SKM-1 (cell line): ENCODE results near the gene NR1H3.

Experiments used
- DNase-seq: peaks from one replicate; lab custom pipeline; 2025; ENCODE audit not compliant: unreplicated experiment; lab: John Stamatoyannopoulos, UW

NR1H3 gene

DNA sequence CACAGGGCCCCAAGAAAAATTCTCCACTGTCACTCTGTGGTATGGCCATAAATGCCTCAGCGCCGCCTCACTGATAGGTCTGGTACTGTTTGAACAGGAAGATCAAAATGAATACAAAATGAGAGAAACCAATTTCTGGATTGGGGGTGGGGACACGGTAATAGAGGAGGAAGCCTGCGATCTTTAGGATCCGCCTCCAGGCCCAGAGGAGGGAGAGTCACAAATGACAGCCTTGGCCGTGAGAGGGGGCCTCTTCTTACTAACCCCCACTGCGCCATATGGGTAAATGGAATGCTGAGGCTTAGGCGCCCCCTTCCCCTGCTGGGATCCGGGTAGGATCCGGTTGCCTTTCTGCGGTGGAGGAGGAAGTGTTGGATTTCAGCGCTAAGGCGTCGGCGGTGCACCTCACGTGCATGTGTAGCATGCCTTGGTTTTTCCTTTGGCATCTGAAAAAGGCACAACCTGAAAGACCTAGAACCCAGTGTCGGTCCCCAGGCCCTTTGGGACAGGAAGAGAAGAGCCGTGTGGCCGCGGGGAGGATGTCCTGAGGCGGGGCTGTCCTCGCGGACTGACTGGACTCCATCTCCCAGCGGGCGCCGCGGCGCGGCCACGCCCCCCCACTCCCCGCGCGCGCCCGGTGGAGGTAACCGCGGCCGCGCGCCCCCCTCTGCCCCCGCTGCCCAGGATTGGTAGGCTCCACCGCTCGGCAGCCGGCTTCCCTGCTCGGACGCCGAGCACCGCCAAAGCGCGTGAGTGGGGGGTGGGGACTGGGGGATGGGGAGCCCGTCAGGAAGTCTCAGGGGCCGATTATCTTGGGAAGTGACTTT is 11.4 kb downstream of the NR1H3 start:
- DNase-seq: peak; percentile 95

DNA sequence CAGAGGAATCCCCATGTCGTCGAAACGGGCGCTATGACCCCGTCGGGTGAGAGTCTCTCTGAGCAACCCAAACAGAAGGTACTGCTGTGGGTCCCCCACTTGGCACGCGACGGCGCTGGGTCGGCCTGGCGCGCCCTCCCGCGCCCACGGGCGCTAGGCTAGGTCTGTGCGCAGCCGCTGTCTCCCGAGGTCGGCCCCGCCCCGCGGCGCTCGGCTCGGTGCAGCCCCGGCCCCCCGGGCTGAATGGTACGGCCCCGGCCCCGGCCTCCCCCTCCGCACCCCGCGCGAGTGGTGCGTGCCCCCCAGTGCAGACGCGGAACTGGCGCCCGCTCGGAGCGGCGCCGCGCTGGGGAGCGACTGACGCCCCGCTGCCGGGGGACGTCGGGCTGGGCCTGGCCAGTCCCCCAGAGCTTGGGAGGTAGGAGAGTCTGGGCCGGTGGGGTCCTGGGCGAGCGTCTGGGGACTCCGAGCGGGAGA is 12.1 kb downstream of the NR1H3 start, which contains the start of gene MADD:
MADD (plus strand) TSS at position 305 of the 477 bp plus-strand sequence.
- peak; percentile 56 for DNase-seq

DNA sequence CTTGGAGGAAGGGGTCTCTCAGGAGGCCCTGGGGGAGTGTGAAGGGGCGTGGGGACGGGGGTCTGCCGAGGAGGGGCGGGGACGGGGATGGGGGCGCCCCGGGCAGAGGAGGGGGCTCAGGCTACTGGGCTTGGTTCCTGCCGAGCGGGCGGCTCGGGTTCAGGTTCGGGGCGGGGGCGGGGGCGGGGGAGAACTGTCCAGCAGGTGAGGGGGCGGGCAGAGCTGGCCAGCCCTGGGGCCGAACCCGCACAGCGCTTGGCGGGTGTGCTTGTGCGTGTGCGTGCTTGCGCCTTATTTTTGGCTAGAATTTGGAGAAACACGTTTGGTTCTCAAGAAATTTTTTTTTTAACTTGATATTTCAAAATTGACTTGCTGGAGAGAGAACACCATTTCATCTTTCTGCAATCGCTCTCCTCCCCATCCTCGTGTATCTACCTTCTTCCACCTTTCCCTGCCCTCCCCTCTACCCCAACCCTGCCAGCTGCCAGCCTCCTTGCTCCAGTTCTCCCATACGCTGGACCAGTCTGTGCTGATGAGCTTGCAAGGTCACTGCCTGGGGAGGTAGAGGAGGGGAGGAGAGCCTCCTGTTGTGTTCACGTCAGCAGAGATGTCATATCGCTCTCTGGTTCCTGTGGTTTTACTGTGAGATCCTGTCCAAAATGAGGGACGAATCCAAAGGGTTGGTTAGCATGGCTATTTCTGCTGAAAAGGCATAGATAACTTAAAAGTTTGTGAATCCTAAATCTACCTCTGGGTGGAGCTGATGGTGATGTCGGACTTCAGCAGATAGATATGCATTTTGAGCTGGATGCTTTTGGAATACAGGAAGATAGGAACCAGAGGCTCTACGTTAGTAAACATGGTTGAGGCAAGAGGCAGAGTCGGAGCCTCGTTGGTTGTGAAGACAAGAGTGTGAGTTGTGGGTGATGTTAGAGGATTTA is 12.8 kb downstream of the NR1H3 start:
- no peak for DNase-seq

DNA sequence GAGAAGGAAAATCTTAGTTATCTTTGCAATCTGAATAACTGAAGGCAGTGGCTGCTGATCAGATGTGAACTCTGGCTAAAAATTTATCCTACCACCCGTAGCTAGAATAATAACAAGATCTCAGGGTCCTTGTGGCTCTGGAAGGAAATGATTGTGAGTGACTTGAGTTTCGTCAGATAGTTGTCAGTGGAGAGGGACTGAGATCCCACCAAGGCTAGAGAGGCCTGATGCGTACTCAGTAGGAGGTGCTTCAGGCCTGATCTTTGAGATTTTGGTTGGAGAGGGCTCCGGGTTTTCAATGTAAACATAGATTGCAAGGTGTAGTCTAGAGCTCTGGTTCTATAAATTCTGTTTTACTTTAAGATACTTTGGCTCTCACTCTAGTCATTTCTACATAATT is 13.5 kb downstream of the NR1H3 start:
- no peak for DNase-seq

DNA sequence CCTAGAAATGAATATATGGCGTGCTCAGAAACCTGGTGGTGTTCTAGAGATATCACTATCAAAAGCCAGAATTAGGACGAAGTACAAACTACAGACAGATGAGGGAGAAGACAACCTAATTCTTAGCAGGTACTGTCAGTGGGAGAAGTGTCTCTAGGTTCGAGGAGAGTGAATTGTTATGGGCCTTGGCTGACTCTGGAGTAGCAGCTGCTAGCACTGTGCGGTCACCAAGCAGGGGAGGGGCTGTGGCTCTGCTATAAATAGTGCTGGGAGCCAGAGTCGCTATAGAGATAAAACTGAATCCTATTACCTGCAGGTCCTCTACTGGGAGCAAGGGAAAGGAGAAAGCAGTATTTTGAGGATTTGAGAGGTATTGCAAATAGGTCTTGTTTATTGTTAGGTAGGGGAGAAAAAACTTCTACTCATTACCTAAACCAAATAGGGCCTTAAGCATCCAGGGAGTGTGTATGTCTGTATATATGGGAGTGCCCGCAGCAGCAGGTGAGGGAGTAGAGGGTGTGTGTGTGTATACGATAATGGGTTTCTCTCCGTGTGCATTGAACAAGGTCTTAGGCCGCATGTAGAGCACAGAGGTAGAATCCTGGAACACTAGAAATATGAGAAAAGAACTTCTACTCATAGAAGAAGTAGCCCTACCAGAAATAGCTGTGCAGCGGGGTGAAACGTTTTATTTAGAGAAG is 14.3 kb downstream of the NR1H3 start:
- DNase-seq: no peak

DNA sequence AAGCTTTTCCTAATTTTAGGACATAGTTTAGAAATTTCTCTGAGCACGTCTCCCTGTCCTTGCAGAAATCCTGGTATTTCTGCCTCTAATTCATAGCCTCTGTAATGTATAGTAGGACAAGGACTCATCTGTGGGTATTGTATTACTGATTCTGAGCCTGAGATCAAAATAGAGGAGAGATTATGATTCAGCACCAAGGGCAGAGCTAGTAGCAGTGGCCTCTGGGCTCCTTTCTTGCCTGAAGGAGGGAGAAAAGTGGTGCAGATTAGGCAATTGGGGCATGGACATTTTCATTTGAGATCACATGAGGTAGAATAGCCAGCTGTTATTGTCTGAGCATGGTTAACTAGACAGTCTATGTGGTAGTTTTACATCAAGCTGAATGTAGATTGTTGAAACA is 14.9 kb downstream of the NR1H3 start:
- DNase-seq: no peak

DNA sequence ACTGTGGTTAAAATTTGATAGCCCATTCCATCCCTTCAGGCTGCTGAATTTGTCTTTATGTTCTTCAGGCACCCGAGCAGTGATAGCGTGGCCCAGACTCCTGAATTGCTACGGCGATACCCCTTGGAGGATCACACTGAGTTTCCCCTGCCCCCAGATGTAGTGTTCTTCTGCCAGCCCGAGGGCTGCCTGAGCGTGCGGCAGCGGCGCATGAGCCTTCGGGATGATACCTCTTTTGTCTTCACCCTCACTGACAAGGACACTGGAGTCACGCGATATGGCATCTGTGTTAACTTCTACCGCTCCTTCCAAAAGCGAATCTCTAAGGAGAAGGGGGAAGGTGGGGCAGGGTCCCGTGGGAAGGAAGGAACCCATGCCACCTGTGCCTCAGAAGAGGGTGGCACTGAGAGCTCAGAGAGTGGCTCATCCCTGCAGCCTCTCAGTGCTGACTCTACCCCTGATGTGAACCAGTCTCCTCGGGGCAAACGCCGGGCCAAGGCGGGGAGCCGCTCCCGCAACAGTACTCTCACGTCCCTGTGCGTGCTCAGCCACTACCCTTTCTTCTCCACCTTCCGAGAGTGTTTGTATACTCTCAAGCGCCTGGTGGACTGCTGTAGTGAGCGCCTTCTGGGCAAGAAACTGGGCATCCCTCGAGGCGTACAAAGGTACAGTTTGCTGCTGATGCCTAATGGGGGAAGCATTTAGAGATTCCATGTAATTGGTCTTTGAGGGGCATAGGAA is 16.9 kb downstream of the NR1H3 start:
- DNase-seq: no peak

DNA sequence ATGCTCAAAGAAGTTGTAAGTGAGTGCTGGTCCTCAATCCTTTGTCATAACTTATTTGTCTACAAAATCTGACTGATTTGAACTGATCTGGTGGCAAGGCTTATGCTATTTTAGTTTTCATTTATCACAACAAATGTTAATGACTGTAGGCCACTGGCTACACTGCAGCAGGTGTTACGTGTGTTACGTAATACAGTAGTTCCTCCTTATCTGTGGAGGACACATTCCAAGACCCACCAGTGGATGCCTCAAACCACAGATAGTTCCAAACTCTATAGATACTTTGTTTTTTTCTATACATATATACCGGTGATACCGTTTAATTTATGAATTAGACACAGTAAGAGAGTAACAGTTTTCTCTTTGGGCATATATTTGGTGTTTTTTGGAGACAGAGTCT is 19.1 kb downstream of the NR1H3 start:
- no peak for DNase-seq

DNA sequence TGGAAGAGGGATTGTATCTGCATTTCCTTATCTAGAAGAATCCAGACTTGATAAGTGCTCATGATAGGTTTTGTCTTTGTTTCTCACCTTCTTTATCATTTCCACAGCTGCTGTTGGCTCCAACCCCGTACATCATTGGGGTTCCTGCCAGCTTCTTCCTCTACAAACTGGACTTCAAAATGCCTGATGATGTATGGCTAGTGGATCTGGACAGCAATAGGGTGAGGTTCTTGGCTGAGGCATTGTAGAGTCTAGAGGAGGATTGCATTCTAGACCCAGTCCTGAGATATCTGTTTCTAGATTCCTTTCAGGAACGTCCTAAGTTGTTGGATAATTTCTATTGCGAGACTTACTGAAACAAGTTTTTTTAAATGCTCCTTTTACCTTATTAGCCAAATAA is 20.3 kb downstream of the NR1H3 start:
- DNase-seq: no peak

DNA sequence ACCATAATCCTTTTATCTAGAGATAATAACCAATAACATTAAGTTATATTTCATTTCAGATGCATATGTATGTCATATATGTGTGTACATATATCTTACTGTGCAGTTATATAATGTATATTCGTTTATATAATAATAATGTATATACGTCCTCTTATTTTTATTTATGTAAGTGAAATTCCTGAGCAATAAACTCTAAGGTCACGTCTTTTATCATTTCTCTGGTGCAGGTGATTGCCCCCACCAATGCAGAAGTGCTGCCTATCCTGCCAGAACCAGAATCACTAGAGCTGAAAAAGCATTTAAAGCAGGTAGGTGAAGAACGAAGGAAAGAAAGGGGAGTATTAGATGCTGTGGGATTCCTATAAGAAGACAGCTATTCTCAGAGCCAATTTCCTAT is 21.0 kb downstream of the NR1H3 start:
- no peak for DNase-seq

DNA sequence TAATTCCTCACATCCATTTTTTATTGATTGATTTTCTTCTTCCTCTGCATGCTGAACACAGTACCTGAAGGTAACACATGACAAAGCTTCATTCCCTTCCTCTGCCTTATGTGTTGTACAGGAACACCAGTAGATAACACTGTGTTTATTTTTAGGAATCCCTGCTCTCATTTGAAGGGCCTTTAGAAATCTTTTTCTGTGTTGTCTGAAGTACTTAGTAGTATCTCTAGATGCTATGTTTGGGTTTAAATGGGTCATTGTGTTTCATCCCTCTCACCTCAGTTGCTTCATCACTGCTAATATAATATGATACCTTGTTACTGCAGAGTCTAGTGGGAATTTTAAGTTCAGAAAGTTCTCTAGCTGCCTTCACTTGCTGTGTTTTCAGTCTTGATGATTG is 22.3 kb downstream of the NR1H3 start:
- no peak for DNase-seq

DNA sequence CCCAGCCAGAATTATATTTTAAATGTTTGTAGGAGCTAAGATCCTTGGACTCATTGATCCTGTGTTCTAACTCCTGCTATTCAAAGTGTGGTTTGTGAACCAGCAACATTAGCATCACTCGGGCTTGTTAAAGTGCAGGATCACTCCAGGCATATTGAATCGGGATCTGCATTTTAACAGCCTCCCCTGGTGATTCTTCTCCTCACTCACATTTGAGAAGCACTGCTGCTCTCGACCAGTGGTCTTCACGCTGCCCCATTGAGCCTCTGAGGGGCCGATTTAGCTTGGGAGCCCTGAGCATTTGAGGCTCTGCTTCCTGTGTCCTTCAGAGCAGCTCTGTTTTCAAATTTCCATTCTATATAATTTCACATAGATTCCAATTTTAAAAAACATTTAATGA is 23.1 kb downstream of the NR1H3 start:
- no peak for DNase-seq

DNA sequence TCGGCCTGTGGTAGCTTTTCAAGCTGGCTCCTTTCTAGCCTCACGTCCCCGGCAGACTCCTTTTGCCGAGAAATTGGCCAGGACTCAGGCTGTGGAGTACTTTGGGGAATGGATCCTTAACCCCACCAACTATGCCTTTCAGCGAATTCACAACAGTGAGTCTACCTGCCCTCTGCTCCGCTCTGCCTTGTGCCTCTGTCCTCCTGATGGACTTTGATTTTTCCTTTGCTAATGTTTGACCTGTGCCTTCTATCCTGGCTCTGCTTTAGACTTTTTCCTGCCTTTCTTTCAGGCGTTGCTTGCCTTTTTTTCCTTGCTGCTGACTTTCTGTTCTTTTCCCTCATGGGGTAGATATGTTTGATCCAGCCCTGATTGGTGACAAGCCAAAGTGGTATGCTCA is 24.7 kb downstream of the NR1H3 start:
- DNase-seq: no peak

DNA sequence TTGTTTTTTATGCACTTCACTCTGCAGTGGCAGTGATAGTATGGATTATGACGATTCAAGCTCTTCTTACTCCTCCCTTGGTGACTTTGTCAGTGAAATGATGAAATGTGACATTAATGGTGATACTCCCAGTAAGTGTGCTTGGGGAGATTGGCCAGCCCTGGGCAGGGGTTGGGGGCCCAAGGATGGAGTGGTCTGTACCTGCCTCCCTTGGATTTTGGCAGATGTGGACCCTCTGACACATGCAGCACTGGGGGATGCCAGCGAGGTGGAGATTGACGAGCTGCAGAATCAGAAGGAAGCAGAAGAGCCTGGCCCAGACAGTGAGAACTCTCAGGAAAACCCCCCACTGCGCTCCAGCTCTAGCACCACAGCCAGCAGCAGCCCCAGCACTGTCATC is 26.4 kb downstream of the NR1H3 start:
- no peak for DNase-seq

DNA sequence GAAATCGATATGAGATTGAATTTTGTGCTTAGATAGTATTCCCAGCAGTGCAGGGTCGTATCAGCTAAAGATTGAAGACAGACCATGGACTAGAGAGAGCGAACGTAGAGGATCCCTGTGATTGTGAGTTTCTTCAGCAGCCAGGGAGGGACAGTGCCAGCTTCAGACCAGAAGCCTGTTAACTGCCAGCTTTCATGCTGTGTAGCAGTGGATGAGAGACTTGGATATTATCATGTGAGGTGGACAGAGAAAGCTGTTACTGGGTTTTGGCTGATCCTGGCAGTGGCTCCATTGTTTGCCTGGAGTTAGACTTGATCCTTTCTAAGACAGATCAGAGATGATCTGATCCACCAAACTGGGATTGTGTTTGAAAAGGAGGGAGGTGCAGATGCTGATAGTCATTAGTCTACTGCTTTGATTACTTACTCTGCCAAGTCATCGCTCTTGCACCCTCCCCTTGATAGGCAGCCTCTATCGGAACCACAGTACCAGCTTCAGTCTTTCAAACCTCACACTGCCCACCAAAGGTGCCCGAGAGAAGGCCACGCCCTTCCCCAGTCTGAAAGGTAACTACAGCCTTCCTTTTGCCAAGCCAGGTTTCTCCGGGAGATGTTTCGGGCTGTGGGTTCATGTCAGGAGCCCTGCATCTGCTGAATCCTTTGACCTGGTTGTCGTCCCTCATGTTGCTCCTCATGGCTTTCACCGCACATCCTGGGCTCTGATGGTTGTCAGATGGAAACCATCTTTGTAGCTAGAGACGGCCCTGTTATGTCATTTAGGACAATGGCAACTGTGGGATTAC is 28.4 kb downstream of the NR1H3 start:
- DNase-seq: no peak

DNA sequence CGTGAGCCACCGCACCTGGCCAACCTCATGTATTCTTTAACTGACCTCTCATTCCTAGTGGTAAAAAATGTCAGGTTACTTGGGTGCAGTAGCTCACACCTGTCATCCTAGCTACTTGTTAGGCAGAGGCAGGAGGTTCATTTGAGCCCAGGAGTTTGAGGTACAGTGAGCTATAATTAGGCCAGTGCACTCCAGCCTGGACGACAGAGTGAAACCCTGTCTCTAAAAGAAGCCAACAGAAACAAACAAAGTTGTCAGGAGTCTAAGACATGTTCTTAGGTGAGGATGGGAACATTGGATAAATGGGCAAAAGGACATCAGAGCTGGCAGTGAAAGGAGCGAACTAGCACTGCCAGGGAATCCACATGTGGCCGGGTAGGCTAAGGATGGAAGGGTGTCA is 30.3 kb downstream of the NR1H3 start:
- DNase-seq: no peak

DNA sequence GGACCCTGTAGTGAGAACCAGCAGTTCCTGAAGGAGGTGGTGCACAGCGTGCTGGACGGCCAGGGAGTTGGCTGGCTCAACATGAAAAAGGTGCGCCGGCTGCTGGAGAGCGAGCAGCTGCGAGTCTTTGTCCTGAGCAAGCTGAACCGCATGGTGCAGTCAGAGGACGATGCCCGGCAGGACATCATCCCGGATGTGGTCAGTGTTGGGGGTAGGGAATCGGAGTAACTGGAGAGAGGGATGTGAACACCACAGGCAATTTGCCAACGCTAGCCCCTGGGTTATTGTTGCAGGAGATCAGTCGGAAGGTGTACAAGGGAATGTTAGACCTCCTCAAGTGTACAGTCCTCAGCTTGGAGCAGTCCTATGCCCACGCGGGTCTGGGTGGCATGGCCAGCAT is 32.1 kb downstream of the NR1H3 start:
- DNase-seq: no peak

DNA sequence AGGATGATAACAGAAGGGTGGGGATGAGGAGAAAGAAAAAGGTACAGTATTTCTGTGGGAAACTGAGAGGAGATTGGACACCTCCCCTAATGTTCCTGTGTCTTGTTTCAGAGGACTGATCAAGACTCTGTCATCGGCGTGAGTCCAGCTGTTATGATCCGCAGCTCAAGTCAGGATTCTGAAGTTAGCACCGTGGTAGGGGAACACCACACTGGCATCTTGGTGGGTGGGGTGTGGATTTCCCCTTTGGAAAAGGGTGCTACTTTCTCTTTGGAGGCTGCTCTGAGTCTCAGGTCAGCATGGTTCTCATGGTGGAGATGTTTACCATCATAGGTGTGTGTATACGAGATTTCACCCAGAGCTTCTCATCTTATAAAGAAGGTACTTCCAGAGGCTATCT is 37.6 kb downstream of the NR1H3 start:
- DNase-seq: no peak

DNA sequence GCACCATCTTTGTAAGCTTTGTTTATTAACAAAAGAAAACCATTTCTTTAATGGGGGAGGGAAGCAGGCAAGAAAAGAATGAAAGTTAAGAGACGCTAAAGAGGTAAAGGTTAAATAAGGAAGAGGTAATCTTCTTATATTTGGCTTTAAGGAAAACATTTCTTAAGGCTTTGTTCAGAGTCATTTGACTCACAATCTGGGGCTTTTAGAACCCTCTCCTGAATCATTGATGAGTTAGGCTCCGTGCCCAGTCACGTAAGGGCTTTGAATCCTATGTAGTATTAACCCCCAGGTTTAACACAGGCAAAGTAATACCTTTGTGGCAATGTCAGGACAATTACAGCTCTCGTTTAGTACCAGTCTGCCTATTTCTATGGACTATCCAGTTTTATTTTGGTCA is 38.2 kb downstream of the NR1H3 start:
- no peak for DNase-seq

DNA sequence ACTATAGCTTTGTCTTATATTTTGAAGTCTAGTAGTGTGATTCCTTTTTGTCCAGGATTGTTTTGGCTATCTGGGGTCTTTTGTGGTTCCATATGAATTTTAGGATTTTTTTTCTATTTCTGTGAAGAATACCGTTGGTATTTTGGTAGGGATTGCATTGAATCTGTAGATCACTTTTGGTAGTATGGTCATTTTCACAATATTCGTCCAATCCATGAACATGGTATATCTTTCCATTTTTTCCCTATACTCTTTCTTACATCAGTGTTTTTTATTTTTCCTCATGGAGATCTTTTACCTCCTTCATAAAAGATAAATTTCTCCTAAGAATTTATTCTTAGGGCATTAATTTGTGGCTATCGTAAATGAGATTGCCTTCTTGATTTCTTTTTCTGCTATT is 41.3 kb downstream of the NR1H3 start:
- DNase-seq: no peak
